Measurements from ENCODE around the gene UBE2QL1. TPM values are rescaled to one million over a fixed set of nuclear protein-coding genes. Genes with fewer than 3 reads are reported as not detected.
A peak's percentile ranks its signal among the peaks of the same experiment; 100 is the strongest.

UBE2QL1 gene, protein sequence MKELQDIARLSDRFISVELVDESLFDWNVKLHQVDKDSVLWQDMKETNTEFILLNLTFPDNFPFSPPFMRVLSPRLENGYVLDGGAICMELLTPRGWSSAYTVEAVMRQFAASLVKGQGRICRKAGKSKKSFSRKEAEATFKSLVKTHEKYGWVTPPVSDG
- under 1 TPM; 0.13 to 0.81 (median 0.46) TPM for total RNA-seq
- 1 to 10 TPM in 1 of 2 donors, under 1 TPM in 1; 0.72 to 2.4 TPM for polyA plus RNA-seq

DNA sequence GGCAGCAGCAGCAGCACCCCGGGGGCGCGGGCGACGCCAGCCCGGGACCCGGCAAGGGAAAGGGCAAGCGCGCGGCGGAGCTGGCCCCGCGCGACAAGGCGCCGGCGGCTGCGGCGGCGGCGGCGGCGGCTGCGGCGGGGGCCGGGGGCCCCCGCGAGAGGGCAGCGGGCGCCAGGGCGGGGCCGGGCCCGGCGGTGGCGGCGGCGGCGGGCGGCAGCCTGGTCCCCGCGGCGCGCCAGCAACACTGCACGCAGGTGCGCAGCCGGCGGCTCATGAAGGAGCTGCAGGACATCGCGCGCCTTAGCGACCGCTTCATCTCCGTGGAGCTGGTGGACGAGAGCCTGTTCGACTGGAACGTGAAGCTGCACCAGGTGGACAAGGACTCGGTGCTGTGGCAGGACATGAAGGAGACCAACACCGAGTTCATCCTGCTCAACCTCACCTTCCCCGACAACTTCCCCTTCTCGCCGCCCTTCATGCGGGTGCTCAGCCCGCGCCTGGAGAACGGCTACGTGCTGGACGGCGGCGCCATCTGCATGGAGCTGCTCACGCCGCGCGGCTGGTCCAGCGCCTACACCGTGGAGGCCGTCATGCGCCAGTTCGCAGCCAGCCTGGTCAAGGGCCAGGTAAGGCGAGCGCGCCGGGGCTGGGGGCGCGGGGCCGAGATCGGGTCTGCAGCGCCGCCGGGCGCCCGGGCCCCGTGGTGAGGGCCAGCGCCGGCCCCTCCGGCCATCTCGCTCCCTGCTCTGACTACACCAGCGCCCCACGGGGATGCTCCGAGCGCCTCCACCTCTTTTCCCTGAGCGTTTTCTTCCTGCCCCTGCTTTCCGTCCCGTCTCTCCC, at the start of gene UBE2QL1:
Gene UBE2QL1 (plus strand): TSS at position 238 of the 843 bp plus-strand sequence. CDS start 35 bp downstream, at position 273.
- no peaks in the 10 kb centered on the region for H3K36me3 ChIP-seq
- peaks cover 0 to 5% (median 0%) of the 10 kb centered on the region in 3 donors for H3K4me1 ChIP-seq
- peak in 3 of 4 donors; percentile 60 to 82 (median 78) for ATAC-seq
- no peak for FAIRE-seq
- 1 to 2% methylated on average over 56 to 103 of the region's 103 CpGs for WGBS, 2 donors
- H3K4me3 ChIP-seq: peak within 1 kb of the TSS; percentile 5 to 46 (median 20)
- intact Hi-C loops (cut with DNase I): no loop called here
- H3K27ac ChIP-seq: no peak within 1 kb of the TSS
- H3K27me3 ChIP-seq: peaks cover 0 to 20% (median 15%) of the 10 kb centered on the region in 4 donors
- peak in 4 of 6 donors; percentile 18 to 79 (median 45) for DNase-seq
- TF ChIP-seq, protein P1, sequence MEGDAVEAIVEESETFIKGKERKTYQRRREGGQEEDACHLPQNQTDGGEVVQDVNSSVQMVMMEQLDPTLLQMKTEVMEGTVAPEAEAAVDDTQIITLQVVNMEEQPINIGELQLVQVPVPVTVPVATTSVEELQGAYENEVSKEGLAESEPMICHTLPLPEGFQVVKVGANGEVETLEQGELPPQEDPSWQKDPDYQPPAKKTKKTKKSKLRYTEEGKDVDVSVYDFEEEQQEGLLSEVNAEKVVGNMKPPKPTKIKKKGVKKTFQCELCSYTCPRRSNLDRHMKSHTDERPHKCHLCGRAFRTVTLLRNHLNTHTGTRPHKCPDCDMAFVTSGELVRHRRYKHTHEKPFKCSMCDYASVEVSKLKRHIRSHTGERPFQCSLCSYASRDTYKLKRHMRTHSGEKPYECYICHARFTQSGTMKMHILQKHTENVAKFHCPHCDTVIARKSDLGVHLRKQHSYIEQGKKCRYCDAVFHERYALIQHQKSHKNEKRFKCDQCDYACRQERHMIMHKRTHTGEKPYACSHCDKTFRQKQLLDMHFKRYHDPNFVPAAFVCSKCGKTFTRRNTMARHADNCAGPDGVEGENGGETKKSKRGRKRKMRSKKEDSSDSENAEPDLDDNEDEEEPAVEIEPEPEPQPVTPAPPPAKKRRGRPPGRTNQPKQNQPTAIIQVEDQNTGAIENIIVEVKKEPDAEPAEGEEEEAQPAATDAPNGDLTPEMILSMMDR (IDR thresholded peaks at IDR 0.05): no peak
- H3K9me3 ChIP-seq: no peaks in the 10 kb centered on the region

DNA sequence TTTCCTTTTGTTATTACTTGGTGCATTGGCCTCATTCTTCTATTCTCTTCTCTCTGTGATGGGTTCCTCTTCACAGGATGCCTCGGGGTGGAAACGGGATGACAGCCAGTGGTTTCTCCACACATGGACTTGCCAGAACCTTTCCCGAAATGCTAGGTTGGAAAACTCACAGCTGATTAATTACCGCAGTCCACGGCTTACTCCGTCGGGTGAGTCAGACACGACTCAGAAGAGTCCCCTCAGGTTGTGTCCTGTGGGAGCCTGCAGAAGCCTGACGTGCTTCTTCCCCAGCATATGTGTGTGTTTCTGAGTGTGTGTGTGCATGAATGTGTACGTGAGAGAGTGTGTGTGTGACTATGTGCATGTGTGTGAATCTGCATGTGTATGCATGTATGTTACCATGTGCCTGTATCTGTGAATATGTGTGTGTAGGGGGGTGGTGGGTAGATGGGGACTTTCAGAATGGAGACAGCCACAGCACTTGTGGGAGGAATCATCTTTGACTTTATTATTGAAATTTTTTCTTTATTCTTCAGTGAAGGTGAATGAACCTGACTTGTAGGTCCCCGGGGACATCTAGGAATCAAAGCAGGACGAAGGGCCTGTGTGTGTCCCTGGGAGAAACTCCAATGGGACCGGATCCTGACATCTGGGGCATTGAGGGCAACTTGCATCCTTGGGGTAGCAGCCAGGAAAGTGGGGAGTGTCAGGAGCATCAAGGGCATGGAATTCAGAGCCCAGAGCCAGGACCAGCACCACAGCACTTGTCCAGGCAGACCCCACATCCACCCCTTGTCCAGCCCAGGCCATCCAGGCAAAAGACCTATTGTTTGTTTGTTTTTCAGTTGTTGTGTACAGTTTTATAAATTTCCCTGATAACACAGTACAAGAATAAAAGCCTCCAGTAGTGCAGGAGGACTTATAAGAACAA, 48.4 kb upstream of the UBE2QL1 start:
- no peak for DNase-seq
- intact Hi-C loops (cut with DNase I): no loop called here
- TF ChIP-seq, protein P1 (IDR thresholded peaks at IDR 0.05): no peak
- H3K9me3 ChIP-seq: no peaks in the 10 kb centered on the region
- FAIRE-seq: no peak
- H3K4me1 ChIP-seq: no peaks in the 10 kb centered on the region
- no peaks in the 10 kb centered on the region for H3K36me3 ChIP-seq
- 44 to 58% methylated on average over 13 of the region's 13 CpGs for WGBS, 2 donors
- ATAC-seq: no peak
- H3K4me3 ChIP-seq: no peak overlapping the region
- H3K27me3 ChIP-seq: no peaks in the 10 kb centered on the region
- H3K27ac ChIP-seq: no peak overlapping the region

DNA sequence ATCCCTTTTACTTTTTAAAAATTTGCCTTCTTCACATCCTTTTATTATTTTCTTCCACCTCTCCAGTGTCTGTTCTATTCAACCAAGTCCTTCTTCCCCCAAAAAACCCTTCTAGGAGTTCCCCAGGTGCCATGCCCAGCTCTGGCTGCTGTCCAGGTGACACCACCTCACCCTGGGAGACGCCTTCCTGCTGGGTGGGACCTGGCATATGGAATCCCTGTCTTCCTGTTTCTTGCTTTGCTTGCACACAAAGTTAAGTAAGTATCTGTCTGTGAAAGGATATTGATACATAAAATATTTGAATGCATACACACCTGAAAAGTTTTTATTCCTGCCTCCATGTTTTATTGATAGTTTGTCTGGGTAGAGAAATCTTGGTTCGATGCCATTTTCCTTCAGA, 47.2 kb upstream of the UBE2QL1 start:
- Histone ChIP-seq H3K27ac (no peak overlapping the region), H3K36me3 (no peaks in the 10 kb centered on the region), H3K4me3 (no peak overlapping the region), H3K9me3 (no peaks in the 10 kb centered on the region), H3K27me3 (no peaks in the 10 kb centered on the region), H3K4me1 (no peaks in the 10 kb centered on the region)
- FAIRE-seq (no peak), DNase-seq (no peak), ATAC-seq (no peak)
- WGBS, 2 donors: 57 to 62% methylated on average over 2 of the region's 2 CpGs
- intact Hi-C loops (cut with DNase I): no loop called here
- TF ChIP-seq, protein P1 (IDR thresholded peaks at IDR 0.05): no peak

DNA sequence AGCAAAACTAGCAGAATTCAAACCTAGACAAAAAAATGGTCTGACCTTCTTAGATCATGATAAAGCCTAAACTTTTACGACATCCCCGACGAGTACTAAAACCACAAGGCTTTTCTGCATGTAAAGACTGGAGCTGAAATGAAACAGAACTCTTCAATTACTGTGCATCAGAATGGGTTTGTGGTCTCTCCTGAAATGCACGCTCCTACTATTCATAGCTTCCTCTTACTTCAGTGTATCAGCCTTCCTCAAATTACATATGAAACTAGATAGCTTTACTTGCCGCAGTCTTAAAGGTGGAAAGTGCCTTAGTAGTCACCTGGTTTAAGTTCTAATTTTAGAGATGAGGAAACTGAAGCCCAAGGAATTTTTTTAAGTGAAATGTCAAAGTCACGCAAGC, 45.7 kb upstream of the UBE2QL1 start:
- intact Hi-C loops (cut with DNase I): no loop called here
- WGBS, 2 donors: 62 to 86% methylated on average over 6 of the region's 6 CpGs
- H3K36me3 ChIP-seq: no peaks in the 10 kb centered on the region
- ATAC-seq (no peak), DNase-seq (no peak), FAIRE-seq (no peak)
- no peaks in the 10 kb centered on the region for H3K9me3 ChIP-seq
- no peak overlapping the region for H3K27ac ChIP-seq
- TF ChIP-seq, protein P1 (IDR thresholded peaks at IDR 0.05): no peak
- H3K4me1 ChIP-seq: no peaks in the 10 kb centered on the region
- H3K4me3 ChIP-seq: no peak overlapping the region
- H3K27me3 ChIP-seq: peaks cover 0 to 4% (median 0%) of the 10 kb centered on the region in 4 donors

Data from pancreas (tissue), 10 donors.